SK-N-MC (cell line): Measurements from ENCODE around the gene OPRM1.

Experiments
- DNase-seq: peaks from one replicate; pipeline ENCODE4 v3.0.0-alpha.2; 2011; ENCODE audit warnings: low read depth, low spot score
- H3K27ac ChIP-seq: fragments of 200-600 bp; sonication (generic); 2 replicates; pipeline ENCODE4 v1.5.1; 2016; ENCODE audit warnings: mixed run types
- H3K36me3 ChIP-seq: fragments of 200-600 bp; sonication (generic); 2 replicates; pipeline ENCODE4 v1.6.1; 2017; ENCODE audit warnings: antibody characterized with exemption, low read length, mixed read lengths; ENCODE audit not compliant: insufficient read depth
- H3K4me3 ChIP-seq: fragments of 200-600 bp; sonication (generic); 2 replicates; pipeline ENCODE4 v1.5.1; 2016
- H3K9ac ChIP-seq: fragments of 200-600 bp; sonication (generic); 2 replicates; pipeline ENCODE4 v1.8.0; 2017; ENCODE audit warnings: mixed run types, mixed read lengths; ENCODE audit not compliant: insufficient read length
- H3K9me3 ChIP-seq: fragments of 200-600 bp; sonication (generic); 2 replicates; pipeline ENCODE4 v1.6.1; 2017; ENCODE audit warnings: low read depth, mild to moderate bottlenecking, antibody characterized with exemption, low read length, moderate library complexity, mixed read lengths
- EZH2 ChIP-seq: fragments of 200-600 bp; sonication (generic); IDR thresholded peaks from one replicate; pipeline ENCODE4 v1.6.1; 2017; ENCODE audit warnings: antibody characterized with exemption
- FOXP2 ChIP-seq: optimal IDR thresholded peaks from 2 replicates; pipeline ENCODE3; 2011; ENCODE audit warnings: mild to moderate bottlenecking, moderate library complexity; ENCODE audit not compliant: insufficient read depth; ENCODE audit errors: extremely low read length, control extremely low read depth
- POLR2AphosphoS5 ChIP-seq: IDR thresholded peaks from 2 replicates; pipeline ENCODE4 v1.6.1; 2012; ENCODE audit warnings: mild to moderate bottlenecking, low read depth, low read length, borderline replicate concordance

OPRM1 gene

DNA sequence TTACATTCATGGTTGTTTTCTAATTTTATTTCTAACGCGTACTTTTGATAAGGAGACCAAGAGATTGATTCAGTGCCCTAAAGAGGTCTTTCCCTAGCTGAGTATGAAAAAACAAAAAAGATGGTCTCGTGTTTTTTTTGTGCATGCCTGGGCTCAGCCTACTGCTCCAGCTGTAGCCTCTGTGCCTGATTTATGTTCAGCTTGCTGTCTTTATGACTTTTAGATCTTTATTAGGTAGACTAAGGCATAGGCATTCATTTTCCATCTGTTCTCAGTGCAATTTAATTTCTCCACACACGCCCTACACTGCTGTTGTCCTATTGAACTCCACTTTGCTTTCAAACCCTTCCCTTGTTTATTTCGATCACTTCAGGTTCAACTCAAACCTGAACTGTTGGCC, 56.5 kb downstream of the OPRM1 start:
- Histone ChIP-seq H3K4me3 (no peak overlapping the region), H3K9me3 (no peaks in the 10 kb centered on the region), H3K9ac (no peak overlapping the region), H3K36me3 (no peaks in the 10 kb centered on the region), H3K27ac (no peak overlapping the region)
- no peak for DNase-seq
- TF ChIP-seq FOXP2 (no peak), EZH2 (no peak), POLR2AphosphoS5 (no peak)

DNA sequence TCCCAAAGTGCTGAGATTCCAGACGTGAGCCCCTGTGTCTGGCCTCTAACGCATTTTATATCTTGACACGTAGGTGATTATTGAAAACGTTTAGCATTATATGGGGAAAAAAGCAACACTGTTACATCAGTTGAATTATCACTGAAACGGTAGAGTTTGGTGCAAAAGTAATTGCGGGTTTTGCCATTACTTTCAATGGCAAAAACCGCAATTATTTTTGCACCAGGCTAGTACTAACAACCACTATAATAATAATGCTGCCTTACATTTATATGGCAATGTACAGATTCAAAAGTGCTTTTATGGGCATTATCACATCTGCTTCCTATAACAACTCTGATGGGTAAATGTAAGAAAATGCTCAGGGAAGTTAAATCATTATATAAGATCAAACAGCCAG, 57.3 kb downstream of the OPRM1 start:
- H3K4me3 ChIP-seq = no peak overlapping the region

DNA sequence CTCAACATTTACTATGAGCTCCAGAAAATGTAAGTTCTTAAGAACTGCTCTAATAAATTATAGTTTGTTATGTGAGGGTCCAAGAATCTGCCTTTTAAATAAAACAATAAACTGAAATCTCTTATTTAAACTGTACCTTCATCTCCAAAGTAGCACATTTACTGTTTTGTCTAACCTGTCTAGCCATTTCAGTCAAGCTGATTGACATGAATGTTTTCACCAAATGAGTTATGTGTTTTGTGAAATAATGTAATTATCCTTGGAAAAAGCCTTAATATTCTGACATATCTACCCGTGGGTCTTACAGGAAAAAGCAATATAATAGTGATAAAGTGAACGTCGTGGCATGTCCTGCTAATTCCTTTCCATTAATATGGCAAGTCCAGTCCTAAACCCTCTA, 57.8 kb downstream of the OPRM1 start:
- Histone ChIP-seq H3K9me3 (no peaks in the 10 kb centered on the region), H3K27ac (no peak overlapping the region), H3K9ac (no peak overlapping the region), H3K36me3 (no peaks in the 10 kb centered on the region), H3K4me3 (no peak overlapping the region)
- no peak for DNase-seq
- TF ChIP-seq EZH2 = no peak
- no peak for TF ChIP-seq POLR2AphosphoS5
- no peak for TF ChIP-seq FOXP2

More for the DNA sequence above, 57.3 kb downstream of the OPRM1 start:
- H3K36me3 ChIP-seq = no peaks in the 10 kb centered on the region
- H3K27ac ChIP-seq = no peak overlapping the region
- TF ChIP-seq POLR2AphosphoS5 (no peak), FOXP2 (no peak), EZH2 (no peak)
- no peak for DNase-seq
- no peak overlapping the region for H3K9ac ChIP-seq
- H3K9me3 ChIP-seq = no peaks in the 10 kb centered on the region

DNA sequence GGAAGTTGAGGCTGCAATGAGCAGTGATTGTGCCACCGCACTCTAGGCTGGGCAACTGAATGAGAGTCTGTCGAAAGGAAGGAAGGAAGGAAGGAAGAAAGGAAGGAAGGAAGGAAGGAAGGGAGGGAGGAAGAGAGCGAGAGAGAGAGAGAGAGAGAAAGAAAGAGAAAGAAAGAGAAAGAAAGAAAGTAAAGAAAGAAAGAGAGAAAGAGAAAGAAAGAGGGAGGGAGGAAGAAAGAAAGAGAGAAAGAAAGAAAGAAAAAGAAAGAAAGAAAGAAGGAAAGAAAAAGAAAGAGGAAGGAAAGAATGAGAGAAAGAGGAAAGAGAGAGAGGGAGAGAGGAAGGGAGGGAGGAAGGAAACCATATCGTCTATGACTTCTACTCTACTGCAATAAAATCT, 60.2 kb downstream of the OPRM1 start:
- Histone ChIP-seq H3K9me3 (no peaks in the 10 kb centered on the region), H3K36me3 (no peaks in the 10 kb centered on the region), H3K9ac (no peak overlapping the region), H3K27ac (no peak overlapping the region), H3K4me3 (no peak overlapping the region)
- DNase-seq = no peak
- TF ChIP-seq FOXP2 = no peak
- no peak for TF ChIP-seq POLR2AphosphoS5
- no peak for TF ChIP-seq EZH2

DNA sequence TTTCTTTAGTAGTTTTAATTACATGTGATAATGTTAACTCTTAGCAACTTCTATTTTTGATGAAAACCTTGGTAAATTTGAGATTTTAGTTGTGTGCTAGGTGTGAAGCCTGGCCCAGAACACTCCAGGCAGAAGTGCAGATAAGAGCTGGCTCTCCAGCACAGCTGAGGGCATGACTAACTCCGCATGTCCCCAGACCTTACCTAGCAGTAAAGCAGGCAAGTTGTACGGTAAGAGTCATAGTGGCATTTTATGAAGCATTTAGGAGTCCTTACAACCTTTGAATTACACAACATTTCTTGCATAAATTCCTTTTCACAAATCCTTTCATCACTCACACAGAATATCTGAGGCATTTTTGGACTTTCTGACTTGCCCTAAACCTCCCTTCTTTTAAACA, 67.2 kb downstream of the OPRM1 start:
- H3K36me3 ChIP-seq = no peaks in the 10 kb centered on the region
- no peak for TF ChIP-seq POLR2AphosphoS5
- no peak for TF ChIP-seq EZH2
- TF ChIP-seq FOXP2 = no peak
- H3K4me3 ChIP-seq = no peak overlapping the region
- no peaks in the 10 kb centered on the region for H3K9me3 ChIP-seq
- no peak for DNase-seq
- H3K27ac ChIP-seq = no peak overlapping the region
- no peak overlapping the region for H3K9ac ChIP-seq

DNA sequence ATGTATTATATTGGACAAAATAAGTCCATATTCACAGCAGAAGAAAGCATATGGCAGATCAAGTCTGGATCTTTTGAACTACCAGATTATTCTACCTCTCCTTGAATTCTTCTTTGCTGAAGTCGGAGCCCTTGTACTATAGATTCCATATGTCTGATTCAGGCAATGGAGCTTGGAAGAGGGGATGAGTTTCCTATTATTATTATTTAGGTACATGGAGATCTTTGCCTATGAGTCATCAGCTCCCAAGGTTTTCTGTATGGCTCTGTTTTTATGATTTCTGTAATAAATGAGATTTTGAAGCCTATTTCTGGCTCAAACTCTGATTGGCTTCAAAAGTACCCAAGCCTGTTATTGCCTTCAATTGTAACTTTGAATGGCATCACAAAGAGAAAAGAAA, 72.0 kb downstream of the OPRM1 start:
- H3K36me3 ChIP-seq = no peaks in the 10 kb centered on the region
- H3K4me3 ChIP-seq = no peak overlapping the region
- DNase-seq = no peak
- no peak overlapping the region for H3K27ac ChIP-seq
- no peak for TF ChIP-seq FOXP2
- no peak for TF ChIP-seq EZH2
- no peak for TF ChIP-seq POLR2AphosphoS5
- H3K9ac ChIP-seq = no peak overlapping the region
- no peaks in the 10 kb centered on the region for H3K9me3 ChIP-seq

DNA sequence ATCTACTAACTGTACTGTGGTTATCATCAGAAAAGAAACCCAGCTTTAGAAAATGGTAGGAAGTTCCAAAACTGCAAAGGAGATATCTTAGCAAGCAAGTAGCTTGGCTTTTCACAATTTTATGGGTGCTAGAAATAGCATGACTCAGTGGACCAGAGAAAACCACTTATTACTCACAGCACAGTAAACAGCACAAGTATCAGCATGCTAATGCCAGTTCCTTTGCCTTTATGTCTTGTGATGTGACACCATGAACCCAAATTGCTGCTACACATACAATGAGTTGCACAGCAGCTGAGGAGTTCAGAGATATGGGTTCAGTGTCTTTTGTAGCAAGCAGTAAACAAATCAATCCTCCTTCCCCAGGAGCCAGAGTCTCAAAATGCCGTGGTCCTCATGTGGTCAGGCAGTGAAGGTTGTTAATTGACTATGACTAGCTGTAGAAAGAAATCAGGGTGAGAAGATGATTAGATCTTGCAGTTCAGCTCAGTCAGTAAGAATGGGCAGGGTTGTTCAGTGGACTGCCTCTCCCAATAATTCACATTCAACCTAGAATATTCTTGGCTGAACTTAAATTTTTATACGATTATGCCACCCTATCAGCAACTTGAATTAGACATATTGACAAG, 73.3 kb downstream of the OPRM1 start:
- no peak overlapping the region for H3K27ac ChIP-seq
- H3K36me3 ChIP-seq = no peaks in the 10 kb centered on the region
- DNase-seq = no peak
- no peak overlapping the region for H3K9ac ChIP-seq
- no peaks in the 10 kb centered on the region for H3K9me3 ChIP-seq
- TF ChIP-seq POLR2AphosphoS5 (no peak), EZH2 (no peak), FOXP2 (no peak)
- H3K4me3 ChIP-seq = no peak overlapping the region

DNA sequence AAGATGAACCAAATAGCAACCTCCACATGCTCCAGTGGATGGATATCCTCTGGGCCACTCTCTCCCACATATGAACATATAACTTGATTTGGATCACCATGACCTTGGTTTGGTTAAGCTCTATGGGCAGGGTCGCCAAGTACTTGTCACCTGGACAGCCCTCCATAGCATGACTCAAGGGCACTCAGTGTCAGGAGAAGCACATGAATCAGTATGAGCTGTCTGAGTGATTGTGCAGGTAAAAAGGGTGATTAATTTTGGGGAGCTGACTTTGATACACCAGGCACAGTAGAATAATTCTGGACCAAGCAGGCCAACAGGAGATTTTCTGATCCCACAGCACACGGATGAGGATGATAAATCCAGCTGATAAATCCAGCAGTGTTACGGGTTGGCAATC, 74.4 kb downstream of the OPRM1 start:
- no peak overlapping the region for H3K27ac ChIP-seq
- DNase-seq = no peak
- H3K36me3 ChIP-seq = no peaks in the 10 kb centered on the region
- H3K9ac ChIP-seq = no peak overlapping the region
- no peak for TF ChIP-seq FOXP2
- no peak for TF ChIP-seq POLR2AphosphoS5
- TF ChIP-seq EZH2 = no peak
- no peaks in the 10 kb centered on the region for H3K9me3 ChIP-seq
- no peak overlapping the region for H3K4me3 ChIP-seq

DNA sequence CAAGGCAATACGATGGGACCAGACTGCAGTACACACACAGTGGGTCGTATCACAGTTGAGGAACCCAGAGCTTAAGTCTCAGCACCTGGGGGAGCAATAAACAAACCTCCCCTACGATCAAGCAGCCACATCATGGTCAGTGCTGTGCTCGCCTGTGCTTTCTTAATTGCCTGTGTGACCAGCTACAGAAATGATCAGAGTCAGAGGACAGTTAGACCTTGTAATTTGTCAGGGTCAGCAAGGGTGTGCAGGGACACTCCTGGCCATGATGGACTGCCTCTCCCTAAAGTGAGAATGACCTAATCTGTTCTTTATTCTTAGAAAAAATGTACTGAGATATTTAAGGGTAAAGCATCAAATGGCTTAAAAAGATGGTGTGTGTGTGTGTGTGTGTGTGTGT, 78.4 kb downstream of the OPRM1 start:
- TF ChIP-seq POLR2AphosphoS5 = no peak
- no peak for TF ChIP-seq FOXP2
- TF ChIP-seq EZH2 = no peak
- DNase-seq = no peak

More for the DNA sequence above, 78.4 kb downstream of the OPRM1 start:
- Histone ChIP-seq H3K4me3 (no peak overlapping the region), H3K9me3 (no peaks in the 10 kb centered on the region), H3K9ac (no peak overlapping the region), H3K27ac (no peak overlapping the region), H3K36me3 (no peaks in the 10 kb centered on the region)
